GM21526 (cell line): ENCODE data around the gene KRTCAP2.

Experiments used
- ATAC-seq: cut with Tn5 transposase; IDR thresholded peaks from one replicate; pipeline ENCODE4 v1.9.1; 2021; ENCODE audit warnings: moderate library complexity; ENCODE audit not compliant: unreplicated experiment, low FRiP score

KRTCAP2 gene

DNA sequence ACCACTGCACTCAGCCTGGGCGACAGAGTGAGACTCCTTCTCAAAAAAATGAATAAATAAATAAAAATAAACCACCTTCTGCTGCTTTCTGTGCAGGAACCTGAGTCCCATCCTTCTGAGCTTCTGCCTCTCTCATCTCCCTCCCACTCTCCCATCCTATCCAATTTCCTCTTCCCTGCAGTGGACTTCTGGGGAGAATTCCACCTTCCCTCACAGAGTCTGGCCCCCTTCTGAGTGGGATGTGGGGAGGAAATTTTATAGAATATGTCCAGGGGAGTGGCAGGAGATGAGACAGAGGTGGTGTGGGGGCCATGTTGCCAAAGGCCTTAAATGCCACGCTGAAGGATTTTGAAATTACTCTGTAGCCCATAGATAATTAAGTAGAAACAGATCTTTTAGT, 50.8 kb downstream of the KRTCAP2 start:
- no peak for ATAC-seq

DNA sequence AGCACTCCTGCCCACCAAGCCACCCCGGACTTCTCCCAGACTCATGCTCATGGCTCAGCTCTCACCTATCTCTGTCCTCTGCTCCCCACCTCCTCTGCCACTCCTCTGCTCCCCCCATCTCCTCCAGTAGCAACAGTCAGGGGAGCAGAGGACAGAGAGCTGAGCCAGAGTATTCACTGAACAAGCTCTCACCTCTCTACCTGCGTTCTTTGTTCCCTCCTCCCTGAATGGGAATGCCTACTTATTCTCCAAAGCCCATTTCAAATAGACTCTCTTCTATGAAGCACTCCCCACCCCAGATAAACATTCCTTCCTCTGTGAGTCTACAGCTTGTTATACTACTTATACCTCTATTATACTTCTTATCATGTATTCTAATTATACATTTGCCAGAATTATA, 51.9 kb downstream of the KRTCAP2 start:
- no peak for ATAC-seq

DNA sequence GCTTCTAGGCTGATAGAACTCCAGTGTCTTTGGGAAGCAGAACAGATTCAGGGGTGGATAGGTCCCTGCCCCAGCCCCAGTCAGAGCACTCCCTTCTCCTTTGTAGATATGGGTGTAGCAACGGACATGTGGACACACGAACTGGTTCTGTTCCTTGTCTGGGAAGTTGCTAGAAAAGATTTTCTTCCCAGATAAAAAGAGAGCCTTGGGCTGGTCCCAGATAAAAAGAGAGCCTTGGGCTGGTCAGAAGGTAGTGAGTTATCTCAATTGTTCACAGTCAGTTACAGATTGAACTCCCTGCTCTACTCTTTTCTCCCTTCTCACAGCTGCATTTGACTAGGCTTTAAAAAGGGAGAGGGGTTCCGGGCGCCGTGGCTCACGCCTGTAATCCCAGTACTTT, 52.9 kb downstream of the KRTCAP2 start:
- no peak for ATAC-seq
